ENCODE results near the gene NAV2.

NAV2 gene

DNA sequence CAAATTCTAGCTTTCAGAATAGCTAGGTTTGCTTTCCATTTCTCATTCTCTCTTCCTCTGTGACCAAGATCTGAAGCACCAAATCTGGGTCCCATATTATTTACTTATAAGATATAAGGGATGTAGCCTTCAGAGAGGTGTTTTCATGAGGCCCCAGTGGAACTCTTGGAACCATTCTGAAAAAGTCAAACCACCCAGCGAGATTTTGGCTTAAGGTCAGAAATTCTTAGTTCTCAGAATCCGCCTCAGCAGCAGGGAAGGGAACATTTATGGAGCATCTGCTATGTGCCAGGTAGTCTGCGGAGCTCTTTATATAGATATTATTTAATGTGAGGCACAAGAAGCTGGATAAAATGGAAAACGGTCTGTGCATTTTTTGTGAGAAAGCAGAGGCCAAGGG, 6.3 kb downstream of the NAV2 start:
- DNase-seq: no peak

GRCh38 chr11:19719960-19720359, 7.3 kb downstream of the NAV2 start:
- DNase-seq: no peak

DNA sequence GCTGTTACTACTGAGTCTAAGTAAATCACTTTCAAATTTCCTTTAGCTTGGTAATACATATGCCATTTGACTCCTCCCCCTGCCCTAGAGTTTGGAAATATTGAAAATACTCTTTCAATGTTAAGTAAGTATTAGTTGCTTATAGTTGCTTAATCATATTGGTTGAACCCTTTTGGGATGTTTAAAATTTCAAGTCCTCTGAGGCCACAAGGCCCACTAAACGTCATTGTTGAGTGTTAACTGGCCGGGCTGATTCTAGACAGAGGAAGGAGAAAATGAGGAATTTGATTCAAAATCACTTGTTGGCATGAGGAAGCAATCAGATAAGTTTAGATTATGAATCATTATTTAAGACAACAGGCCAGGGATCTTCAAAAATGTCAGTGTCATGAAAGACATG, 8.5 kb downstream of the NAV2 start:
- no peak for DNase-seq

- no peak for DNase-seq
These were observed 10.1 kb downstream of the NAV2 start for GRCh38 chr11:19722702-19723101.

GRCh38 chr11:19723572-19724342, 11.1 kb downstream of the NAV2 start:
- DNase-seq: no peak

DNA sequence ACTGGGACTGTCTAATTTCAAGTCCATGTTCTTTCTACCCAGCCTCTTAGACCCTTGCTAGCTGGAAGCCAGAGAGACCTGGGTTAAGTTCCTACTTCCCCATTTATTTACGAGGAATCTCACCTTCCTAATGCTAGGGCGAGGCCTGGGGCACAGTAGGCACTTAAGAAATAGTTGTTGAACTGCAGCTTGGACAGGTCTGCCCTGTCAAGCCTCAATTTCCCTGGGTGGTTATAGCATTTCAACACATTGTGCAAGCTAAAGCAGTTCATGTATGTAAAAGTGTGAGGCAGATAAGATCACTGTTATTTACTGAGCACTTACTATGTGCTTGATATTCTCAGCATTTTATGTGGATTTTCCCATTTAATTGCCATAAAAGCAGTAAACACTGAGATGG, 12.1 kb downstream of the NAV2 start:
- no peak for DNase-seq

GRCh38 chr11:19725379-19726079, 12.9 kb downstream of the NAV2 start:
- DNase-seq: no peak

DNA sequence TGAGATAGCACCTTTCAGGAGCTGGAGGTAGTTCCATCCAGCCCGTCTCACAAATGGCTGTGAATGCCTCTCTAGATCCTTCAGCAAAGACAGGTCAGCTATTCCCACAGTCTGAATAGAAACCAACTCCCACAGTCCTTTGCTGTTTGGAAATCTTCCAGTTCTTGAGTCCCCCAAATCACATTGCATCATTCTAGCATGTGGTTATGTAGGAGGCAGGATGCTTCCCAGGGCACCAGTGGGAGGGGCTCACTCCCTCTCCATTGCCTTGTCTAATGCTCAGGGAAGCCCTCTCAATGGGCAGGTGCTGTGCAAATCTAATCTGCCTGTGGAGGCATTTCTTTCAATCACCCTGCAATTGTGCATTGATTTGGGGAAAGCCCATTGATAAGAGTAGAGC, 14.6 kb downstream of the NAV2 start:
- no peak for DNase-seq

GRCh38 chr11:19728436-19728835, 15.8 kb downstream of the NAV2 start:
- no peak for DNase-seq

GRCh38 chr11:19729141-19729540, 16.5 kb downstream of the NAV2 start:
- no peak for DNase-seq

GRCh38 chr11:19730373-19730772, 17.7 kb downstream of the NAV2 start:
- DNase-seq: no peak

- DNase-seq: no peak
These were observed 21.5 kb downstream of the NAV2 start for GRCh38 chr11:19734171-19734570.

DNA sequence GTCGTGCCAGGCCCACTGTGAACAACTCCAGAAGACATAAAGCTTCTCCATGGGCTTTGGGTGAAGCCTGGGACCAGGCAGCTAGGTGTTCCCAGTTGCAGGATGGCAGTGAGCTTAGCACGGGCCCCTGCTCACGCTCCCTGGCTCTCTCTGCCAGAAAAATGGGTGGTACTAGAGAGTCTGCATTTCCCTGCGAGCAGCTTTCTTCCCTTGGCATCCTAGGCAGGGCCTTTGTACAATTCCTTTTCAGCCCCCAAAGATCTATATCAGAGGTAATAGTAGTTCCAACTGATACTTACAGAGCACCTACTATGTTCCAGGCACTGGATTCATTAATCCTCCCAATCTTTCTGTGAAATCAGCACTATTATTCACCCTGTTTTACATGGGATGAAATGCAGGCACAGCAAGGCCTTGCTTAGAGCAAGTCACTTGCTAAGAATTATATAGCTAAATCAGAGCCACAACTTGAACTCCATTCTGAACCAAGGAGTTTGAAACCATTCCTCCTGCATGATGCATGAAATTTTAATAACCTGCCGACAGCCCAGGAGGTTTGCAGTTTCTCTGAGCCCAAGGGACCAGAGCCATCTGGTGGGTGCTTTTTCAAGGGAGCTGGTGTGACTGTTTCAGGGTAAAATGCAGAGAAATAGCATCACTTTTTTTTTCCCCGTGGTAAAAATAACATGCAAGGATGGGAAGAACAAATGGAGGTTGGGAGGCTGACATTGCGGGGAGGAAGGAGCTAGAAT, 22.7 kb downstream of the NAV2 start:
- DNase-seq: no peak

- DNase-seq: peak; percentile 11
These were observed 23.4 kb downstream of the NAV2 start for GRCh38 chr11:19735909-19736498.

DNA sequence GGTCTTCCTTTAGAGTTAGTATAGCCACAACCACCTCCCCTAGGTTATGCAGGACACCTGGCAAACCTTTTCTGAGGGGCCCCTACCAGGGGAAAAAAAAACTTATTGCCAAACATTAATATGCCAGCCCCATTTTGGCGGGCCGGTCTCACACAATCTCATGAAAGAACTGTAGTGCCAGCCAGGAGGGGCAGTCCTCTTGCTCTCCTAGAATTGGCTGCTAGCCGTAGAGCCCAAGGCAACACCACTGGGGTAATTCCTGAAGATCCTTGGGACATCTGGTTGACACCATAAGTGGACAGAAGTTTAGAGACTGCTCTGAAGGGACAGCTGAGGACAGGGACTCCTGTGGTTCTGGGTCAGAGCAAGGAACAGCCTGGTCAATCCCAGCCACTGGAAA, 24.2 kb downstream of the NAV2 start:
- DNase-seq: no peak

- DNase-seq: no peak
These were observed 24.9 kb downstream of the NAV2 start for GRCh38 chr11:19737575-19737974.

GRCh38 chr11:19738124-19738523, 25.5 kb downstream of the NAV2 start:
- no peak for DNase-seq

- DNase-seq: no peak
These were observed 27.2 kb downstream of the NAV2 start for GRCh38 chr11:19739872-19740271.

GRCh38 chr11:19740586-19740985, 27.9 kb downstream of the NAV2 start:
- no peak for DNase-seq

DNA sequence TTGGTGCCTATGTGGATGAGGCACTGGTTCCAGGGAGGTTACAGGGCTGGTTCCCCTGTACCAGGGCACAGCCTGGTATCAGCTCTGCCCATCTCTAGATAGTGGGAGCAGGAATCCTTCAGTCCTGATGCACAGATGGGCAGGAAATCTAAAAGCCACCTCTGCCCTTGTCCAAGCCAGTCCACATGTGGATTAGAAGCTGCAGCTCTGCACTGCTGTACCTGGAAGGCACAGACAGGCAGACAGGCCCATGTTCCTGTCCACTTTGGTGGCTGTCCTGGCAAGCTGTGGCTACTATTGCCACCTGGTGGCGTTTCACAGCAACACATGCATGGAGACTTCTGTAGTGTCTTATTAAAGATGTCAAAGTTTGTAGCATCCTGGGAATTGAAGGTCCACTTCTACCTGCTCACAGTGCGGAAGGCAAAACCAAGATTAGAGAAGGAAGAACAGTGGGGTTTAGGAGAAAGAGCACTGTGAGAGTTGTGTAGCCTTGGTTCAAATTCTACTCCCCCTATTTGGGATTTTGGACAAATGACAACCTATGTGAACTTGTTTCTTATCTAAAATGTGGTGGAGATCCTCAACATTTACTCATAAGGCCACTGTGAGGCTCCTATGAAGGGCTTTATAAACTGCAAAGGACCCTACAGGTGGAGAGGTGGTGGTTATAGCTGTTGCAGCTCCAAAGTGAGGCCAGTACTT, 30.1 kb downstream of the NAV2 start:
- DNase-seq: peak; percentile 75

- no peak for DNase-seq
These were observed 31.0 kb downstream of the NAV2 start for GRCh38 chr11:19743622-19744021.

- no peak for DNase-seq
These were observed 31.5 kb downstream of the NAV2 start for GRCh38 chr11:19744130-19744529.

DNA sequence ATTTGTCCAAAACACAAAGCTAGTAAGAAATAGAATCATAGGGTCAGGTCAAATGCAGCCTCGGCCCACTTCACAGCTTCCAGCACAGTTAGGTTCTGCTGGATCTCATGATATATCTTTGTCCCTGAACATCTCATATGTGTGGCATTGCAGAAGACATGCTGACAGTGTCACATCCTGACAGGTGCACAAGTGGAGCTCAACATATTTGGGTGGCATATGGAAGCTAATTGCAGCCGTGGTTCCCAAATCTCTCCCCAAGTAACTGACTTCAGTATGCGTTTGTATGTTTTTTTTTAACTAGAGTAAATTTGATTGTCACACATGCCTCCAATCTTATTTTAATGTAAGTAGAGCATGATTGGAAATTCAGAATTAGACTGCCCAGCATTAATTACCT, 33.4 kb downstream of the NAV2 start:
- DNase-seq: no peak
